Neural crest cell (in vitro differentiated cells): ENCODE results near the gene TTK. TPM values are rescaled to one million over a fixed set of nuclear protein-coding genes. Genes with fewer than 3 reads are reported as not detected.

Source experiments
- DNase-seq: peaks from one replicate; pipeline ENCODE4 v3.0.0; 2021; ENCODE audit warnings: low read depth, mixed read lengths, low spot score
- H3K27ac Mint-ChIP-seq: one replicate; pipeline ENCODE4 v1.8.0; 2021; ENCODE audit warnings: mild to moderate bottlenecking, mixed read lengths; ENCODE audit not compliant: unreplicated experiment
- H3K27me3 Mint-ChIP-seq: 2 replicates; pipeline ENCODE4 v1.8.0; 2021; ENCODE audit warnings: low read depth, mild to moderate bottlenecking, mixed read lengths
- H3K36me3 Mint-ChIP-seq: 2 replicates; pipeline ENCODE4 v1.8.0; 2021; ENCODE audit warnings: low read depth, mild to moderate bottlenecking, mixed read lengths
- H3K4me1 Mint-ChIP-seq: 2 replicates; pipeline ENCODE4 v1.8.0; 2021; ENCODE audit warnings: mixed read lengths
- H3K4me3 Mint-ChIP-seq: one replicate; pipeline ENCODE4 v1.8.0; 2021; ENCODE audit warnings: mild to moderate bottlenecking, mixed read lengths
- H3K9me3 Mint-ChIP-seq: 2 replicates; pipeline ENCODE4 v1.8.0; 2021; ENCODE audit warnings: mixed read lengths
- CTCF ChIP-seq: fragments of 200-600 bp; sonication (generic); conservative IDR thresholded peaks from 2 replicates; pipeline ENCODE4 v1.5.0; 2021; ENCODE audit warnings: antibody characterized with exemption, mild to moderate bottlenecking
- total RNA-seq: library from RNA; stranded (reverse); gene quantifications from 2 replicates; pipeline ENCODE4 v1.2.1, GENCODE V29; 2021

Gene TTK
- total RNA-seq, 1 donor from 2014 or later = 45.0 TPM

GRCh38 chr6:79971193-79971592 is 33.3 kb upstream of the TTK start:
- peaks cover 8% of the 10 kb centered on the region for H3K27me3 Mint-ChIP-seq
- H3K4me1 Mint-ChIP-seq = no peaks in the 10 kb centered on the region
- H3K27ac Mint-ChIP-seq = no peak overlapping the region
- H3K9me3 Mint-ChIP-seq = peaks cover 16% of the 10 kb centered on the region
- H3K36me3 Mint-ChIP-seq = no peaks in the 10 kb centered on the region
- H3K4me3 Mint-ChIP-seq = no peak overlapping the region
- DNase-seq = no peak
- no peak for TF ChIP-seq CTCF

- no peak overlapping the region for H3K4me3 Mint-ChIP-seq
- DNase-seq = no peak
- no peaks in the 10 kb centered on the region for H3K27me3 Mint-ChIP-seq
- TF ChIP-seq CTCF = no peak
- no peaks in the 10 kb centered on the region for H3K4me1 Mint-ChIP-seq
- H3K27ac Mint-ChIP-seq = no peak overlapping the region
- no peaks in the 10 kb centered on the region for H3K9me3 Mint-ChIP-seq
- H3K36me3 Mint-ChIP-seq = no peaks in the 10 kb centered on the region
Measured at GRCh38 chr6:79981652-79982051, 22.8 kb upstream of the TTK start.

GRCh38 chr6:79984261-79984660 is 20.2 kb upstream of the TTK start:
- DNase-seq = no peak
- H3K9me3 Mint-ChIP-seq = no peaks in the 10 kb centered on the region
- no peak overlapping the region for H3K27ac Mint-ChIP-seq
- no peak for TF ChIP-seq CTCF
- H3K27me3 Mint-ChIP-seq = no peaks in the 10 kb centered on the region
- H3K4me1 Mint-ChIP-seq = no peaks in the 10 kb centered on the region
- H3K4me3 Mint-ChIP-seq = no peak overlapping the region
- H3K36me3 Mint-ChIP-seq = no peaks in the 10 kb centered on the region

GRCh38 chr6:79985128-79985527 is 19.3 kb upstream of the TTK start:
- DNase-seq = no peak
- H3K27me3 Mint-ChIP-seq = no peaks in the 10 kb centered on the region
- TF ChIP-seq CTCF = no peak
- no peaks in the 10 kb centered on the region for H3K9me3 Mint-ChIP-seq
- no peaks in the 10 kb centered on the region for H3K4me1 Mint-ChIP-seq
- H3K4me3 Mint-ChIP-seq = no peak overlapping the region
- H3K36me3 Mint-ChIP-seq = no peaks in the 10 kb centered on the region
- no peak overlapping the region for H3K27ac Mint-ChIP-seq

GRCh38 chr6:79989641-79990040 is 14.8 kb upstream of the TTK start:
- DNase-seq = no peak
- no peak for TF ChIP-seq CTCF
- H3K4me3 Mint-ChIP-seq = no peak overlapping the region
- H3K36me3 Mint-ChIP-seq = no peaks in the 10 kb centered on the region
- H3K27me3 Mint-ChIP-seq = peaks cover 3% of the 10 kb centered on the region
- no peak overlapping the region for H3K27ac Mint-ChIP-seq
- no peaks in the 10 kb centered on the region for H3K9me3 Mint-ChIP-seq
- no peaks in the 10 kb centered on the region for H3K4me1 Mint-ChIP-seq
